Dendritic cell treated with granulocyte-macrophage colony-stimulating factor and Interleukin-4, amounts not matched to agents 40 ng/mL and 50 ng/mL, for 4 days (primary cell): ENCODE measurements around the gene MED12L.
"Not testable (repeated sequence)": the region's sequence is repeated elsewhere in the genome, so short reads cannot be mapped to it uniquely, and the experiment has no call there.

Experiments
- H3K27ac Mint-ChIP-seq: one replicate; pipeline ENCODE4 v1.8.0; 2022; ENCODE audit warnings: mild to moderate bottlenecking, mixed read lengths
- H3K27me3 Mint-ChIP-seq: one replicate; pipeline ENCODE4 v1.8.0; 2022; ENCODE audit warnings: mild to moderate bottlenecking, mixed read lengths
- H3K36me3 Mint-ChIP-seq: one replicate; pipeline ENCODE4 v1.8.0; 2022; ENCODE audit warnings: low read depth, mixed read lengths
- H3K4me1 Mint-ChIP-seq: one replicate; pipeline ENCODE4 v1.8.0; 2022; ENCODE audit warnings: low read depth, mixed read lengths
- H3K4me3 Mint-ChIP-seq: one replicate; pipeline ENCODE4 v1.8.0; 2022; ENCODE audit warnings: mild to moderate bottlenecking, moderate library complexity, mixed read lengths
- H3K9me3 Mint-ChIP-seq: one replicate; pipeline ENCODE4 v1.8.0; 2022; ENCODE audit warnings: mixed read lengths
- intact Hi-C: fragments of 100-400 bp; cut with micrococcal nuclease; formaldehyde crosslinking; loops from one replicate; pipeline ENCODE4 v1.15.0; 2022

Gene MED12L

DNA sequence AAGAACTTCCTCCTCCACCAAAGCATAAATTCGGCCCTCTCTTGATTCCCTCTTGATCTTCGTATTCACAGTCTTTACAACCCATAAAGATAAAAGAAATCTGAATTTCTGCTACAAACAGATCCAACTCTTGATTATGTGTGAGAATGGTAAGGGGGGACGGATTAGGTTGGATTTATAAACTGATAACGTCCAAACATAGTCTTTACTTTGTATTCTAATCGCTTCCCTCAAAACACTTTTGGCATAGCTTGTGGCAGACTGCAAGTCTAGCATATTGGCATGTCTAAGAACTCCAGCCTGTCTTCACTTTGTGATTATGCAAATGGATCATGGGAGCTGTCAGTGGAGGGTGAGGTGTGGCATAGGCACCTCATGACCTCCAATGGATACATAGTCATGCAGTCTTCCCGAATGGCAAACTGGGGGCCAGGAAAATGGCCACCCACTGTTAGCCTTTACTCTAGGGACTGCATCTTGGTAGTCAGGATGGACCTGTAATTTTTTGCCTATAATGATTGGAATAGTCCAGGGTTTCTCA, 141.9 kb downstream of the MED12L start:
- peak overlapping the region; percentile 13 for H3K4me3 Mint-ChIP-seq

DNA sequence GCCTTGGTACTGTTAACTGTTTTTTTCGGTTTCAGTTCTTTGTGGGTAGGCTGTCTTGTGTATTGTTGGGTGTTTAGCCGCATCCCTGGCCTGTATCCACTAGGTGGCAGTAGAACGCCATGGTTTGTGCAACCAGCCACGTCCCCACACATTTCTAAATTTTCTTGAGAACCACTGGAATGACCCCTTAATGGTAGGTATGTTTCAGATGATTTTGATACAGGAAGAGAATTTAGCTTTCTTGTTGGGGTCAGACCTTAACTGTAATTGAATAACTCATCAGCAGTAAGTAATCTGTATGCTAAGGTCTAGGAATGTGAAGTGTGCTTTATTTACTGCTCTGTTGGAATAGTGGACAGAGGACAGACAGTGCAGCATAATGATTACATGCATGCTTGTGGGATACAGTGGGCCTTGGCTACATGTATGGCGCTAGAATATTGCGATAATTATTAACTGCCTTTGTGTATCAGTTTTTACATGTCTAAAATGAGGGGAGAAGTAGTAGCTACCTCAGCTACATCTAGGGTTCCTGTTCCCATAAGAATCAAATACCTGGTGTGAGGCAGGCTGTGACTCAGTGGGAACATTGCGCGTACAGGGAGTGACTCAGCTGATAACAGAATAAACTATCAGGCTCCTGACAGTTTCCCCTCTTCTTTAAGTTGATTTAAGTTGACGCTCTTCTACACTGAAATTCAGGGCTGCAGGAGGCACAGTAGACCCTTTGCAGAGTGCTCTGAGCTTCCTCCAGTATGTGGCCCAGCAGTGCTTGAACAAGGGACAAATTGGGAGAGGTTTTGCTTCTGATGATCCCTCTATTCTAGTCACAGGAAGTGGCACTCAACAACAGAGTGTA, 142.6 kb downstream of the MED12L start:
- peak overlapping the region; percentile 80 for H3K27ac Mint-ChIP-seq
- intact Hi-C loops, result loop anchor here (1.0 to 5.0 kb wide), 4 partner anchors 55 to 689 kb away; no protein-coding TSS in a partner anchor
- H3K9me3 Mint-ChIP-seq, result peaks cover 15% of the 10 kb centered on the region
- no peaks in the 10 kb centered on the region for H3K27me3 Mint-ChIP-seq
- H3K4me3 Mint-ChIP-seq, result peak overlapping the region; percentile 13
- peaks cover 33% of the 10 kb centered on the region for H3K36me3 Mint-ChIP-seq
- peaks cover 75% of the 10 kb centered on the region for H3K4me1 Mint-ChIP-seq

More for the DNA sequence above, 141.9 kb downstream of the MED12L start:
- Mint-ChIP-seq H3K27me3 (no peaks in the 10 kb centered on the region), H3K4me1 (peaks cover 72% of the 10 kb centered on the region), H3K36me3 (peaks cover 33% of the 10 kb centered on the region), H3K27ac (peak overlapping the region; percentile 80), H3K9me3 (peaks cover 21% of the 10 kb centered on the region)
- intact Hi-C loops, result loop anchor here (1.0 to 5.0 kb wide), 3 partner anchors 58 to 690 kb away; no protein-coding TSS in a partner anchor

DNA sequence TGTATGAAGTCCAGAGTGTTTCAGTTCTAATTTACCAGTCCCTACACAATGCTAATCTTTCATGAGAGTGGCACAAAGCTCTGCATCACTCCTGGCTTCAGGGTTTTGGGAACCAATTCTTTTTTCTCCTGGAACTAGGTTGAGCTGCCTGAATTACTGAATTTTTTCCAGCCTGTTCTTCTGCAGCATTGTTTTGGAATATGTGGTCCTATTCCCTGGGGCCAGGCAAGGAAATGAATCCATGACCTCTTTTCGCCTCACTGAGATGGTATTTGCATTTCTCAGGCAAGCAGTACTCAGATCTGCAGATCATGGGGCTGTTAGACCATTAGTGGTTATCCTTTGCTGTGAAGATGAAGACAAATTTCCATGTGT, 143.2 kb downstream of the MED12L start:
- H3K27me3 Mint-ChIP-seq, result no peaks in the 10 kb centered on the region
- no peak overlapping the region for H3K4me3 Mint-ChIP-seq
- H3K9me3 Mint-ChIP-seq, result peaks cover 9% of the 10 kb centered on the region
- peaks cover 79% of the 10 kb centered on the region for H3K4me1 Mint-ChIP-seq
- peak overlapping the region; percentile 80 for H3K27ac Mint-ChIP-seq
- H3K36me3 Mint-ChIP-seq, result peaks cover 34% of the 10 kb centered on the region
- intact Hi-C loops, result loop anchor here (1.0 to 5.0 kb wide), 3 partner anchors 55 to 689 kb away; no protein-coding TSS in a partner anchor

GRCh38 chr3:151230646-151231045, 145.2 kb downstream of the MED12L start:
- H3K4me3 Mint-ChIP-seq, result peak overlapping the region; percentile 72
- H3K9me3 Mint-ChIP-seq, result peaks cover 8% of the 10 kb centered on the region
- H3K27me3 Mint-ChIP-seq, result no peaks in the 10 kb centered on the region
- intact Hi-C loops, result loop anchor here (10.0 kb wide), 1 partner anchor 204 kb away; no protein-coding TSS in a partner anchor
- H3K36me3 Mint-ChIP-seq, result peaks cover 29% of the 10 kb centered on the region
- peak overlapping the region; percentile 91 for H3K27ac Mint-ChIP-seq
- H3K4me1 Mint-ChIP-seq, result peaks cover 68% of the 10 kb centered on the region

DNA sequence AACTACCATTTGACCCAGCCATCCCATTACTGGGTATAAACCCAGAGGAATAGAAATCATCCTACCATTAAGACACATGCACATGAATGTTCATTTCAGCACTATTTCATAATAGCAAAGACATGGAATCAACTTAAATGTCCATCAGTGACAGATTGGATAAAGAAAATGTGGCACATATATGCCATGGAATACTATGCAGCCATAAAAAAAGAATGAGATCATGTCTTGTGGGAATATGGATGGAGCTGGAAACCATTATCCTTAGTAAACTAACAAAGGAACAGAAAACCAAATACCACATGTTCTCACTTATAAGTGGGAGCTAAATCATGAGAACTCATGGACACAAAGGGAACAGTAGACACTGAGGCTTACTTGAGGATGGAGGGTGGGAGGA, 146.9 kb downstream of the MED12L start:
- H3K36me3 Mint-ChIP-seq, result peaks cover 21% of the 10 kb centered on the region
- not testable (repeated sequence) for H3K9me3 Mint-ChIP-seq

DNA sequence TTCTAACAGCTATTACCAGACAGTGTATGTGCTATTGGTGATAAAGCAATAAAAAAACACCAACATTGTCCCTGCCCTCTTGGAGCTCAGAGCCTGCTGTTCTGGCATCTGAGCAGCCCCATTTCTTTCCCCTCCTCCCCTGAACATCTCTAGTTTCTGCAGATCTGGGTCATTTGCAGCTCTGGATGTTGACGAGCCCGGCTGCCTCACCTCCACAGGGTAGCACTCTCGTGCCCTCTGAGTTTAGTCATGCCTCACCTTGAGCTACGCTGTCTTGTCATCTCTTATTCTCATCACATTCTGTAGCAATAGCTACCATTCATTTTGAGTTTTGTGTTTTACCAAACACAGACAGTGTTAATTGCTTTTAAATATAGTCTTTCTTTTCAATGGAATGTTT, 147.5 kb downstream of the MED12L start:
- intact Hi-C loops, result loop anchor here (10.0 kb wide), 1 partner anchor 202 kb away; no protein-coding TSS in a partner anchor
- H3K27me3 Mint-ChIP-seq, result no peaks in the 10 kb centered on the region
- peaks cover 21% of the 10 kb centered on the region for H3K36me3 Mint-ChIP-seq
- H3K4me3 Mint-ChIP-seq, result no peak overlapping the region
- peaks cover 47% of the 10 kb centered on the region for H3K4me1 Mint-ChIP-seq
- H3K9me3 Mint-ChIP-seq, result no peaks in the 10 kb centered on the region
- peak overlapping the region; percentile 17 for H3K27ac Mint-ChIP-seq

More for the DNA sequence above, 146.9 kb downstream of the MED12L start:
- H3K4me1 Mint-ChIP-seq, result peaks cover 53% of the 10 kb centered on the region
- intact Hi-C loops, result loop anchor here (10.0 kb wide), 1 partner anchor 202 kb away; no protein-coding TSS in a partner anchor
- H3K27ac Mint-ChIP-seq, H3K27me3 Mint-ChIP-seq, H3K4me3 Mint-ChIP-seq: not testable (repeated sequence)

GRCh38 chr3:151234825-151235224, 149.4 kb downstream of the MED12L start:
- Mint-ChIP-seq H3K4me1 (peaks cover 35% of the 10 kb centered on the region), H3K36me3 (peaks cover 21% of the 10 kb centered on the region), H3K27me3 (no peaks in the 10 kb centered on the region), H3K4me3 (no peak overlapping the region), H3K27ac (no peak overlapping the region), H3K9me3 (no peaks in the 10 kb centered on the region)
- intact Hi-C loops, result loop anchor here (10.0 kb wide), 1 partner anchor 200 kb away; no protein-coding TSS in a partner anchor

DNA sequence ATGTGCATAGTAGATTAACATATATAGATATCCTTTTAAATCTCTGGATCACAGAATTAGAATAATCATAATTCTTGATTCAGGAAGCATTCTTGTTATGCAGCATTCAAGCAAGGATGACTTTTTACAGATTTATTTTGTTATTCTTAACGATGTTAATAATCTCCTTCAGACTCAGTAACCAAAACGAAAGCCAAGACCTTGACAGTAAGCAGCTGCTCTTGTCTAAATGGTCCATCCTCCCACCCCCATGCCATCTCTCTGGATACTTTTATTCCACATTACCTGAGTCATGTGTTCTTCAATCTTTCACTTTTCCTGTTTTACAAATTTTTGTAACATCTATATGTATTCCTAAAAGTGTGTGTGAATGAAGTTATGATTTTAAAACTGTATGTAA, 150.9 kb downstream of the MED12L start:
- Mint-ChIP-seq H3K9me3 (no peaks in the 10 kb centered on the region), H3K4me3 (no peak overlapping the region), H3K4me1 (peaks cover 20% of the 10 kb centered on the region), H3K27me3 (no peaks in the 10 kb centered on the region), H3K36me3 (peaks cover 22% of the 10 kb centered on the region), H3K27ac (no peak overlapping the region)
- intact Hi-C loops, result loop anchor here (10.0 kb wide), 1 partner anchor 198 kb away; no protein-coding TSS in a partner anchor

DNA sequence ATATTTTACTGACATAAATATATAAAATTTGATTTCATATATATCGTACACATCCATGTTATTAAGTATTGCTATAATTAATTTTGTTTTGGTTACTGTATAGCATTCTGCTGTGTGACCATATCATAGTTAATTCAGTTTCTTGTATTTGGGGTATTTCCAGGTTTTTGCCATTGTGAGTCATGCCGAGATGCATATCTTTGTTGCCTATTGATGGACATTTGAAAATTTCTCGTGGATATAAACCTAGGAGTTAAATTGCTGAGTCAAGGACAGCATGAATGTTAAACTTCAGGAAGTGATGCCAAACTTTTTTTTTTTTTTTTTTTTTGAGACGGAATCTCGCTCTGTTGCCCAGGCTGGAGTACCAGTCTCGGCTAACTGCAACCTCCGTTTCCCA, 151.3 kb downstream of the MED12L start:
- intact Hi-C loops, result loop anchor here (10.0 kb wide), 1 partner anchor 198 kb away; no protein-coding TSS in a partner anchor
- no peaks in the 10 kb centered on the region for H3K9me3 Mint-ChIP-seq
- H3K4me3 Mint-ChIP-seq, result no peak overlapping the region
- H3K27me3 Mint-ChIP-seq, result no peaks in the 10 kb centered on the region
- H3K36me3 Mint-ChIP-seq, result peaks cover 26% of the 10 kb centered on the region
- H3K4me1 Mint-ChIP-seq, result peaks cover 16% of the 10 kb centered on the region
- H3K27ac Mint-ChIP-seq, result no peak overlapping the region

GRCh38 chr3:151242006-151242405, 156.5 kb downstream of the MED12L start:
- peaks cover 13% of the 10 kb centered on the region for H3K36me3 Mint-ChIP-seq
- H3K27me3 Mint-ChIP-seq, H3K27ac Mint-ChIP-seq, H3K9me3 Mint-ChIP-seq, H3K4me3 Mint-ChIP-seq, intact Hi-C loops, H3K4me1 Mint-ChIP-seq: not testable (repeated sequence)

DNA sequence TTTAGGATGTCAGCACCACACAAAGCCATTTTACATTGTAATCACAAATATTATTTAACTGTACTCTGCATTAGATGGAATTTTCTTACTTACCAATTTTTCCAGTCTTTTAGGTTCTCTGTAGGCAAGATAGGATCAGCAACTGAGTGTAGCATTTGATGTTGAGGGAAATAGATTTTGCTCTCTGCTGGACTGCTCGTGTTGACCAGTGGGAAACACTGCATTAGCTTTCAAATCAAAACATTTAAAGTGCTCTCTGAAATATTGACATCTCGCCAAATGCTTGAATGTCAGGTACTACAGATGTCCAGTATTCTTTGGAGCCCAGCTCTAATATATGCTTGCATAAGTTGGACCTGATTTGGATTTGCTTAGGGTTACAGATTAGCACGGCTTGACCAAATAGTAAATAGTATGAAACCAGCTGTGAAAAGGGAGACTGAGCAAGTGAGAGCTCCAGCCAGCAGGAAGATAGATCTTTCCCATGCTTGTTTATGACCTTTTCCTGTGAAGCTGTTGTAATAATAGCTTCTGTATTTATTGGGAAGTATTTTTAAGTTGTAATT, 163.4 kb downstream of the MED12L start:
- no peaks in the 10 kb centered on the region for H3K9me3 Mint-ChIP-seq
- no peak overlapping the region for H3K4me3 Mint-ChIP-seq
- no peaks in the 10 kb centered on the region for H3K27me3 Mint-ChIP-seq
- peaks cover 34% of the 10 kb centered on the region for H3K36me3 Mint-ChIP-seq
- no peak overlapping the region for H3K27ac Mint-ChIP-seq
- intact Hi-C loops, result no loop called here
- H3K4me1 Mint-ChIP-seq, result peaks cover 18% of the 10 kb centered on the region

DNA sequence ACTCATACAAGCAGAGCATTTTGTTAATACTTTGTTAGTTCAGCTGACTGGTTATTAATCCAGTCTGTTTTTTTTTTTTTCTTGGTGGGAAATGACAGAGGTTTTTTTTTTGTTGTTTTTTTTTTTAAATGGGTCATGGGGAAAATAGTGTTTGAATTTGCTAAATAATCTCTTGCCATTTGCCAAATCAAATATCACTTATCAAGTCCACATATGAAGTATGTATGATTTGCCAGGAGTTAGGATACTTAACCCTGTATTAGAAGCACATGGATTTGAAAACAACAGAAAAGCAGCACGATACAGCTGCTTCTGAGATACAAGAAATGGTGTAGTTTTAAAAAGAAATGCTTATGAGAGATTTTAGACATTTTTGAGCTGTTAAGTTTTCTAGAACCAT, 171.3 kb downstream of the MED12L start:
- intact Hi-C loops, result no loop called here
- no peaks in the 10 kb centered on the region for H3K27me3 Mint-ChIP-seq
- peaks cover 18% of the 10 kb centered on the region for H3K4me1 Mint-ChIP-seq
- no peaks in the 10 kb centered on the region for H3K9me3 Mint-ChIP-seq
- peaks cover 37% of the 10 kb centered on the region for H3K36me3 Mint-ChIP-seq
- H3K27ac Mint-ChIP-seq, result no peak overlapping the region
- H3K4me3 Mint-ChIP-seq, result no peak overlapping the region

DNA sequence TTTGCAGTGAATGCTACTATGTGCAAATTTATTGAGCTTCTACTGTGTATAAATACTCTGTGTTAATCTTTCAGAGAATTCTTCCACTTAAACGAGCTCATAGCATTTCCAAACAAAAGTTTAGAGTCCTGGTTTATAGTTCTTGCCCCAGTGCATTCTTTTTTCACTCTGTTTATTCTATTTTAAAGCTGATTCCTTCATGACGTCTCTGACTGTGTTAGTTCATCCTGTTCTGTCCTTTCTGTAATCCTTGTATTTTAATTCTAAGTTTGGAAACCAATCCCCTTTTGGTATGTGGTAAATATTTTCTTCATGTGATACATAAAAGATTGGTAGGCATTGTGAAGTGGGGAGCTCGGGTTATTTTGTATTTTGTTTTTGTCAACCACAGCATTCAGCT, 174.2 kb downstream of the MED12L start:
- Mint-ChIP-seq H3K27ac (no peak overlapping the region), H3K9me3 (no peaks in the 10 kb centered on the region), H3K4me3 (no peak overlapping the region), H3K36me3 (peaks cover 39% of the 10 kb centered on the region), H3K4me1 (peaks cover 29% of the 10 kb centered on the region), H3K27me3 (no peaks in the 10 kb centered on the region)
- intact Hi-C loops, result no loop called here
